IMR-90 (cell line): Measurements from ENCODE around the gene PLRG1. TPM values are rescaled to one million over a fixed set of nuclear protein-coding genes. Genes with fewer than 3 reads are reported as not detected.

Source experiments
- ATAC-seq: fragments of 200-7000 bp; cut with Tn5 transposase; 2 replicates; pipeline ENCODE4 v1.9.1; 2020; ENCODE audit warnings: low read depth, mild to moderate bottlenecking, moderate library complexity
- BruUV-seq: library from RNA; stranded (reverse); fragments of 400-500 nt; replicated peaks from 2 replicates; lab custom pipeline; 2021; lab: Mats Ljungman, UMichigan
- CTCF ChIA-PET: fragments of 300-600 bp; formaldehyde crosslinking; extraction: SDS; loops from one replicate; lab custom pipeline; 2021; ENCODE audit warnings: antibody characterized with exemption; lab: Yijun Ruan, JAX
- POLR2A ChIA-PET: fragments of 300-600 bp; sonication (Branson Sonifier 250); formaldehyde crosslinking; loops from one replicate; lab custom pipeline; 2022; ENCODE audit warnings: antibody characterized with exemption; ENCODE audit not compliant: unreplicated experiment; lab: Charles Lee
- DNase-seq: peaks from one replicate; pipeline ENCODE4 v3.0.0; 2013
- H2AFZ ChIP-seq: replicated peaks from 2 replicates; pipeline ENCODE3; 2013; ENCODE audit warnings: low read length, mild to moderate bottlenecking; ENCODE audit not compliant: poor library complexity
- H2AK5ac ChIP-seq: 2 replicates; pipeline ENCODE4 v1.6.1; 2013; ENCODE audit warnings: low read depth, low read length, inconsistent platforms
- H2AK9ac ChIP-seq: replicated peaks from 2 replicates; pipeline ENCODE3; 2013; ENCODE audit warnings: mild to moderate bottlenecking, low read depth, low read length, moderate library complexity; ENCODE audit not compliant: poor library complexity
- H2BK120ac ChIP-seq: 2 replicates; pipeline ENCODE4 v1.6.1; 2013; ENCODE audit warnings: low read depth, low read length, inconsistent platforms
- H2BK15ac ChIP-seq: 3 replicates; pipeline ENCODE4 v1.6.1; 2013; ENCODE audit warnings: low read depth, low read length, inconsistent platforms
- H2BK20ac ChIP-seq: 2 replicates; pipeline ENCODE4 v1.6.1; 2013; ENCODE audit warnings: low read depth, mild to moderate bottlenecking, inconsistent platforms, low read length, moderate library complexity
- H2BK5ac ChIP-seq: 2 replicates; pipeline ENCODE4 v1.6.1; 2013; ENCODE audit warnings: mild to moderate bottlenecking, low read depth, low read length, inconsistent platforms; ENCODE audit not compliant: poor library complexity, severe bottlenecking
- H3K14ac ChIP-seq: replicated peaks from 2 replicates; pipeline ENCODE4 v1.6.1; 2013; ENCODE audit warnings: low read depth, low read length, inconsistent platforms
- H3K18ac ChIP-seq: 2 replicates; pipeline ENCODE4 v1.6.1; 2013; ENCODE audit warnings: low read depth, low read length, control low read depth
- H3K23ac ChIP-seq: 2 replicates; pipeline ENCODE4 v1.6.1; 2013; ENCODE audit warnings: low read depth, low read length, inconsistent platforms
- H3K27ac ChIP-seq: 2 replicates; pipeline ENCODE4 v1.5.1; 2013; ENCODE audit warnings: mild to moderate bottlenecking, control low read depth, low read length; ENCODE audit not compliant: insufficient read depth
- H3K27me3 ChIP-seq: 2 replicates; pipeline ENCODE4 v1.6.1; 2013; ENCODE audit warnings: low read length; ENCODE audit not compliant: control insufficient read depth, insufficient read depth
- H3K36me3 ChIP-seq: 2 replicates; pipeline ENCODE4 v1.6.1; 2013; ENCODE audit warnings: low read length, mixed read lengths; ENCODE audit not compliant: control insufficient read depth, insufficient read depth
- H3K4ac ChIP-seq: 2 replicates; pipeline ENCODE4 v1.6.1; 2013; ENCODE audit warnings: low read depth, low read length, inconsistent platforms
- H3K4me1 ChIP-seq: 2 replicates; pipeline ENCODE4 v1.6.1; 2013; ENCODE audit warnings: low read length, mixed read lengths; ENCODE audit not compliant: control insufficient read depth, insufficient read depth
- H3K4me2 ChIP-seq: 2 replicates; pipeline ENCODE4 v1.6.1; 2013; ENCODE audit warnings: low read depth, mild to moderate bottlenecking, control low read depth, low read length, moderate library complexity
- H3K4me3 ChIP-seq: 2 replicates; pipeline ENCODE4 v1.5.1; 2013; ENCODE audit warnings: low read depth, mild to moderate bottlenecking, control low read depth, low read length, moderate library complexity; ENCODE audit not compliant: insufficient read depth
- H3K56ac ChIP-seq: 2 replicates; pipeline ENCODE4 v1.6.1; 2013; ENCODE audit warnings: low read length, inconsistent platforms; ENCODE audit not compliant: insufficient read depth; ENCODE audit errors: extremely low read depth
- H3K79me1 ChIP-seq, 2 experiments: 2 replicates each; pipeline ENCODE4 v1.6.1; 2013; ENCODE audit warnings: low read length in 2 of 2, inconsistent platforms in 1 of 2, low read depth in 1 of 2
- H3K9ac ChIP-seq: 2 replicates; pipeline ENCODE4 v1.6.1; 2013; ENCODE audit warnings: low read depth, low read length, control low read depth
- H3K9me1 ChIP-seq: 2 replicates; pipeline ENCODE4 v1.6.1; 2013; ENCODE audit warnings: low read length, inconsistent platforms; ENCODE audit not compliant: insufficient read depth
- H3K9me3 ChIP-seq: 2 replicates; pipeline ENCODE4 v1.6.1; 2013; ENCODE audit warnings: low read length; ENCODE audit not compliant: control insufficient read depth, insufficient read depth
- H4K20me1 ChIP-seq: 2 replicates; pipeline ENCODE4 v1.6.1; 2013; ENCODE audit warnings: low read length, inconsistent platforms; ENCODE audit not compliant: insufficient read depth
- H4K5ac ChIP-seq: 2 replicates; pipeline ENCODE4 v1.6.1; 2013; ENCODE audit warnings: mild to moderate bottlenecking, low read depth, low read length, control low read depth
- H4K8ac ChIP-seq, 2 experiments: 2 replicates each; pipeline ENCODE4 v1.6.1; 2013; ENCODE audit warnings: low read depth in 2 of 2, low read length in 2 of 2, control low read depth in 1 of 2, inconsistent platforms in 1 of 2
- H4K91ac ChIP-seq: 2 replicates; pipeline ENCODE4 v1.6.1; 2013; ENCODE audit warnings: low read depth, low read length, inconsistent platforms; ENCODE audit not compliant: insufficient read depth
- CHD1 ChIP-seq: IDR thresholded peaks from 2 replicates; pipeline ENCODE4 v1.6.1; 2012; ENCODE audit warnings: low read depth, low read length, improper control_type of control experiment
- MXI1 ChIP-seq: IDR thresholded peaks from 2 replicates; pipeline ENCODE4 v1.6.1; 2012; ENCODE audit warnings: low read depth, mild to moderate bottlenecking, low read length, moderate library complexity, borderline replicate concordance
- RAD21 ChIP-seq: IDR thresholded peaks from 2 replicates; pipeline ENCODE4 v1.6.1; 2012; ENCODE audit warnings: low read length, improper control_type of control experiment
- RCOR1 ChIP-seq: IDR thresholded peaks from 2 replicates; pipeline ENCODE4 v1.6.1; 2012; ENCODE audit warnings: mild to moderate bottlenecking, low read length, improper control_type of control experiment; ENCODE audit not compliant: insufficient replicate concordance
- RFX5 ChIP-seq: IDR thresholded peaks from 2 replicates; pipeline ENCODE4 v1.8.0; 2012; ENCODE audit warnings: low read depth, mild to moderate bottlenecking, low read length, moderate library complexity
- SMC3 ChIP-seq: fragments of 150-350 bp; IDR thresholded peaks from 2 replicates; pipeline ENCODE4 v1.6.1; 2016; ENCODE audit warnings: low read depth, mild to moderate bottlenecking, antibody characterized with exemption, low read length, moderate library complexity
- WGBS, 2 experiments: methylation state at CpG; one replicate each; pipeline versions ENCODE4 v1.1.5 to v1.1.7; 2013; ENCODE audit warnings: missing lambda C conversion rate in 2 of 2; ENCODE audit not compliant: insufficient read length in 1 of 2; ENCODE audit errors: extremely low coverage in 2 of 2; 5-methylcytosine and 5-hydroxymethylcytosine counted together
- dilution Hi-C: fragments of 300-500 bp; cut with HindIII; formaldehyde crosslinking; loops from one replicate; pipeline ENCODE4 v1.14.3; 2018; ENCODE audit warnings: low sequenced_read_pairs; ENCODE audit not compliant: unreplicated experiment
- in situ Hi-C: fragments of 300-500 bp; cut with MboI; formaldehyde crosslinking; loops from 3 replicates; pipeline ENCODE4 v1.14.3; 2019; ENCODE audit warnings: low sequenced_read_pairs, inconsistent platforms, mixed read lengths
- intact Hi-C: fragments of 100-400 bp; cut with micrococcal nuclease; formaldehyde crosslinking; loops from 2 replicates; pipeline ENCODE4 v1.10.0; 2022
- polyA plus RNA-seq, 3 experiments: library from polyadenylated mRNA; depleted of rRNA; stranded (reverse); fragments of >200 nt; gene quantifications; 2 replicates each; pipeline ENCODE4 v1.2.3, GENCODE V29; 2012; ENCODE audit warnings: low replicate concordance in 1 of 3
- total RNA-seq: library from RNA; depleted of rRNA; stranded (reverse); fragments of >200 nt; gene quantifications from 2 replicates; pipeline ENCODE4 v1.2.3, GENCODE V29; 2012
- TF ChIP-seq, protein P1 (sequence below): fragments of 150-350 bp; IDR thresholded peaks from 2 replicates; pipeline ENCODE4 v1.6.1; 2017; ENCODE audit warnings: mild to moderate bottlenecking, antibody characterized with exemption, low read length, low read depth
- TF ChIP-seq, protein P2 (sequence below): conservative IDR thresholded peaks from 2 replicates; pipeline ENCODE4 v1.5.1; 2012; ENCODE audit warnings: mild to moderate bottlenecking, low read depth, low read length, improper control_type of control experiment

Gene PLRG1
- total and polyA plus RNA-seq, 2 of the 4 experiments (the other 2 are of a cell fraction), result 76.1 to 200 TPM

DNA sequence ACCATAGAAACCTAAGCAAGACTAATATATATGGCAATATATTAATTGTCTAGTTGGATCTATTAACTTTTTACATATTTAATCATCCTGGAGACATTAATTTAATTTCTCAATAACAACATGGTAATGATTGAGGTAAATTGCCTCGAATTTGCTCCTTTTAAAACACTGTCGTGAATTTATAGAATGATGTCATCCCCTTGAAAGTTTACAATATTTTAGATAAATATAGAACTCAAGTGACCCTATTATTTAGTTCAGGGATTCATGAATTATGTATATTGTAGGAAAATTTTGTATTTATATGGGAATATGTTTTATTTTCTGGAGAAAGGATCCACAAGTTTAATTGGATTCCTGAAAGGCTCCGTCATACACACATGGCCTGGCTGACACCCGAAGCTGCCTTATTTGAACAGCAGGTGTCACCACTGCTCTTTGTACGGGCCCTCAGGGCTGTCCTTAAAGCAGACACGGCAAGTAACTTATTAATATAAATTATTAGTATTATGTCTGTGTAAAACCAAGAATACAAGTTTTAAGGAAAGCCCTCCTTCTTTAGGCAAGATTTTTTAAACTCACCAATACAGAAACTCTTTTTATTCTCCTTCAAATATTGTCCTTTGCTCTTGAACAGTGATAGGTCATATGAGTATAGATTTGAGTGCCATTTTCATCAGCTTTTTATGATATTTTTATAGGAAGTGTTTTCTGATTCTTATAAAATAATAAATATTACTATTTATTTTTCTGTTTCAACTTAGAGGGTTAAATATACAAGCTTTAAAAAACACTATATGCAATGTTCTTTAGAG, 1.9 kb upstream of the PLRG1 start:
- Histone ChIP-seq H3K27ac (no peak overlapping the region), H3K4me2 (no peak overlapping the region), H2AK9ac (no peak overlapping the region), H3K79me1 (peaks cover 5 to 14% of the 10 kb centered on the region in 2 experiments; a peak in 3 of 4 replicates), H2BK15ac (no peak overlapping the region), H2BK20ac (no peak overlapping the region), H3K14ac (no peak overlapping the region), H3K4me3 (no peak overlapping the region), H4K8ac (no peak overlapping the region), H2AK5ac (no peak overlapping the region), H3K4ac (no peak overlapping the region), H4K91ac (no peak overlapping the region), H3K23ac (no peak overlapping the region), H2BK5ac (no peak overlapping the region), H4K20me1 (peaks cover 6% of the 10 kb centered on the region; the same call in 1 of the 2 replicates), H3K27me3 (no peaks in the 10 kb centered on the region; the same call in 1 of the 2 replicates), H3K9me3 (no peaks in the 10 kb centered on the region), H3K9me1 (no peaks in the 10 kb centered on the region; the same call in 1 of the 2 replicates), H3K36me3 (no peaks in the 10 kb centered on the region), H4K5ac (no peak overlapping the region), H3K4me1 (no peaks in the 10 kb centered on the region), H2BK120ac (no peak overlapping the region), H3K18ac (no peak overlapping the region), H2AFZ (no peak overlapping the region), H3K9ac (no peak overlapping the region), H3K56ac (no peak overlapping the region)
- CTCF ChIA-PET, result interaction anchor here (0.6 to 2.5 kb wide), 7 partner anchors 8 to 241 kb away, joined by 3 to 20 read pairs (median 4); partner anchors contain the start of gene FGB
- in situ Hi-C loops, result loop anchor here (5.0 to 25.0 kb wide), 3 partner anchors 65 to 810 kb away; no protein-coding TSS in a partner anchor
- TF ChIP-seq, protein P1, sequence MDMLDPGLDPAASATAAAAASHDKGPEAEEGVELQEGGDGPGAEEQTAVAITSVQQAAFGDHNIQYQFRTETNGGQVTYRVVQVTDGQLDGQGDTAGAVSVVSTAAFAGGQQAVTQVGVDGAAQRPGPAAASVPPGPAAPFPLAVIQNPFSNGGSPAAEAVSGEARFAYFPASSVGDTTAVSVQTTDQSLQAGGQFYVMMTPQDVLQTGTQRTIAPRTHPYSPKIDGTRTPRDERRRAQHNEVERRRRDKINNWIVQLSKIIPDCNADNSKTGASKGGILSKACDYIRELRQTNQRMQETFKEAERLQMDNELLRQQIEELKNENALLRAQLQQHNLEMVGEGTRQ, result peak; percentile 36; the same call in 1 of the 2 replicates
- TF ChIP-seq RCOR1 (no peak), CHD1 (no peak), RAD21 (peak; percentile 82), RFX5 (no peak), SMC3 (peak; percentile 65), MXI1 (peak; percentile 83; the same call in 1 of the 2 replicates)
- TF ChIP-seq, protein P2, sequence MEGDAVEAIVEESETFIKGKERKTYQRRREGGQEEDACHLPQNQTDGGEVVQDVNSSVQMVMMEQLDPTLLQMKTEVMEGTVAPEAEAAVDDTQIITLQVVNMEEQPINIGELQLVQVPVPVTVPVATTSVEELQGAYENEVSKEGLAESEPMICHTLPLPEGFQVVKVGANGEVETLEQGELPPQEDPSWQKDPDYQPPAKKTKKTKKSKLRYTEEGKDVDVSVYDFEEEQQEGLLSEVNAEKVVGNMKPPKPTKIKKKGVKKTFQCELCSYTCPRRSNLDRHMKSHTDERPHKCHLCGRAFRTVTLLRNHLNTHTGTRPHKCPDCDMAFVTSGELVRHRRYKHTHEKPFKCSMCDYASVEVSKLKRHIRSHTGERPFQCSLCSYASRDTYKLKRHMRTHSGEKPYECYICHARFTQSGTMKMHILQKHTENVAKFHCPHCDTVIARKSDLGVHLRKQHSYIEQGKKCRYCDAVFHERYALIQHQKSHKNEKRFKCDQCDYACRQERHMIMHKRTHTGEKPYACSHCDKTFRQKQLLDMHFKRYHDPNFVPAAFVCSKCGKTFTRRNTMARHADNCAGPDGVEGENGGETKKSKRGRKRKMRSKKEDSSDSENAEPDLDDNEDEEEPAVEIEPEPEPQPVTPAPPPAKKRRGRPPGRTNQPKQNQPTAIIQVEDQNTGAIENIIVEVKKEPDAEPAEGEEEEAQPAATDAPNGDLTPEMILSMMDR, result peak; percentile 86
- peak; percentile 82 for DNase-seq
- POLR2A ChIA-PET, result no interaction called here
- intact Hi-C loops, result loop anchor here (1.0 to 10.0 kb wide), 4 partner anchors 66 to 373 kb away; no protein-coding TSS in a partner anchor
- dilution Hi-C loops, result no loop called here
- WGBS, 2 experiments, result no CpG with 5 or more reads among the region's 6 CpGs
- peak; percentile 65 for ATAC-seq
- no TSS peak for BruUV-seq
